HG03039 (cell line): ENCODE data around the gene ESR2.
"Not testable (repeated sequence)": the region's sequence is repeated elsewhere in the genome, so short reads cannot be mapped to it uniquely, and the experiment has no call there.

Experiments
- ATAC-seq: cut with Tn5 transposase; IDR thresholded peaks from one replicate; pipeline ENCODE4 v1.9.1; 2021; ENCODE audit warnings: mild to moderate bottlenecking, moderate library complexity; ENCODE audit not compliant: unreplicated experiment

The ESR2 gene

GRCh38 chr14:64201296-64201695 is 92.9 kb downstream of the ESR2 start:
- ATAC-seq = no peak

- ATAC-seq = no peak
Measured at GRCh38 chr14:64200170-64200569, 94.0 kb downstream of the ESR2 start.

GRCh38 chr14:64198486-64198885 is 95.7 kb downstream of the ESR2 start:
- ATAC-seq = no peak

GRCh38 chr14:64197996-64198395 is 96.2 kb downstream of the ESR2 start:
- ATAC-seq = no peak

GRCh38 chr14:64196814-64197411 is 97.3 kb downstream of the ESR2 start:
- ATAC-seq = no peak

GRCh38 chr14:64196056-64196455 is 98.1 kb downstream of the ESR2 start:
- ATAC-seq = no peak

- no peak for ATAC-seq
Measured at GRCh38 chr14:64195199-64195598, 99.0 kb downstream of the ESR2 start.

- ATAC-seq = no peak
Measured at GRCh38 chr14:64194404-64194803, 99.8 kb downstream of the ESR2 start.

- no peak for ATAC-seq
Measured at GRCh38 chr14:64193821-64194220, 100.3 kb downstream of the ESR2 start.

- no peak for ATAC-seq
Measured at GRCh38 chr14:64191756-64192155, 102.4 kb downstream of the ESR2 start.

GRCh38 chr14:64190974-64191502 is 103.1 kb downstream of the ESR2 start:
- no peak for ATAC-seq

- no peak for ATAC-seq
Measured at GRCh38 chr14:64187331-64187730, 106.8 kb downstream of the ESR2 start.

GRCh38 chr14:64186231-64187129 is 107.7 kb downstream of the ESR2 start:
- no peak for ATAC-seq

- ATAC-seq = no peak
Measured at GRCh38 chr14:64185184-64185583, 109.0 kb downstream of the ESR2 start.

GRCh38 chr14:64184103-64184729 is 110.0 kb downstream of the ESR2 start:
- ATAC-seq = no peak

GRCh38 chr14:64182908-64183307 is 111.3 kb downstream of the ESR2 start:
- not testable (repeated sequence) for ATAC-seq

GRCh38 chr14:64178814-64179213 is 115.4 kb downstream of the ESR2 start:
- ATAC-seq = no peak

- ATAC-seq = no peak
Measured at GRCh38 chr14:64176330-64176729, 117.8 kb downstream of the ESR2 start.

GRCh38 chr14:64174922-64175782 is 119.0 kb downstream of the ESR2 start:
- ATAC-seq = no peak

GRCh38 chr14:64170181-64170580 is 124.0 kb downstream of the ESR2 start:
- ATAC-seq = no peak

GRCh38 chr14:64159588-64159987 is 134.6 kb downstream of the ESR2 start:
- no peak for ATAC-seq
